Hepatocyte (in vitro differentiated cells): ENCODE data around the gene DGKZ.

ENCODE experiments used
- CTCF ChIP-seq: fragments of 200-600 bp; sonication (generic); IDR thresholded peaks from 2 replicates; pipeline ENCODE4 v1.5.1; 2016; ENCODE audit warnings: antibody characterized with exemption, mild to moderate bottlenecking; ENCODE audit not compliant: poor library complexity
- EZH2 ChIP-seq: fragments of 200-600 bp; sonication (generic); IDR thresholded peaks from 2 replicates; pipeline ENCODE4 v1.6.1; 2016; ENCODE audit warnings: antibody characterized with exemption, mild to moderate bottlenecking, borderline replicate concordance

GRCh38 chr11:46373787-46374740, 26.8 kb downstream of the DGKZ start:
- no peak for TF ChIP-seq CTCF
- TF ChIP-seq EZH2 = no peak
